Sigmoid colon (tissue), 7 donors: ENCODE results near the gene B3GALT6. TPM values are rescaled to one million over a fixed set of nuclear protein-coding genes. Genes with fewer than 3 reads are reported as not detected.
A peak's percentile ranks its signal among the peaks of the same experiment; 100 is the strongest.

Source experiments
- DNase-seq: peaks from one replicate; pipeline ENCODE4 v3.0.0-alpha.2; 2019
- H3K27ac ChIP-seq, 4 donors: fragments of 200-600 bp; sonication (generic); one replicate each; pipeline ENCODE4 v1.5.1; 2016 to 2019; ENCODE audit warnings: mild to moderate bottlenecking in 1 of 4
- H3K27me3 ChIP-seq, 3 donors: fragments of 200-600 bp; sonication (generic); one replicate each; pipeline ENCODE4 v1.5.1; 2019; ENCODE audit warnings: mild to moderate bottlenecking in 1 of 3
- H3K36me3 ChIP-seq, 4 donors: fragments of 200-600 bp; sonication (generic); one replicate each; pipeline ENCODE4 v1.5.1; 2016 to 2019
- H3K4me1 ChIP-seq, 4 donors: fragments of 200-600 bp; sonication (generic); one replicate each; pipeline ENCODE4 v1.5.1; 2017 to 2019
- H3K4me3 ChIP-seq, 4 donors: fragments of 200-600 bp; sonication (generic); one replicate each; pipeline ENCODE4 v1.5.1; 2017 to 2019; ENCODE audit warnings: mild to moderate bottlenecking in 2 of 4, moderate library complexity in 1 of 4
- H3K9me3 ChIP-seq, 4 donors: fragments of 200-600 bp in 3 of 4; sonication (generic) in 3 of 4; one replicate each; pipeline versions ENCODE4 v1.5.1 to v1.6.1; 2013 to 2019
- CTCF ChIP-seq, 4 experiments: fragments of 450-650 bp in 3 of 4; fragments of 200-600 bp in 1 of 4; IDR thresholded peaks; one replicate each; pipeline ENCODE4 v1.5.1; 2016 to 2019; ENCODE audit warnings: antibody characterized with exemption in 4 of 4, mild to moderate bottlenecking in 3 of 4, moderate library complexity in 2 of 4
- EP300 ChIP-seq, 4 donors: sonication (generic); formaldehyde crosslinking; IDR thresholded peaks; one replicate each; pipeline ENCODE4 v1.6.1; 2017; ENCODE audit warnings: antibody characterized with exemption in 4 of 4
- POLR2A ChIP-seq, 2 donors: fragments of 450-650 bp; IDR thresholded peaks; one replicate each; pipeline ENCODE4 v1.6.1; 2016; ENCODE audit warnings: antibody characterized with exemption in 2 of 2, mild to moderate bottlenecking in 2 of 2, moderate library complexity in 2 of 2
- POLR2AphosphoS5 ChIP-seq, 4 donors: sonication (generic); formaldehyde crosslinking; IDR thresholded peaks; one replicate each; pipeline ENCODE4 v1.6.1; 2017; ENCODE audit warnings: antibody characterized with exemption in 4 of 4
- WGBS, 2 donors: extraction: QIAGEN DNeasy Blood & Tissue Kit; methylation state at CpG; one replicate each; pipeline ENCODE4 v1.1.7; 2013; 5-methylcytosine and 5-hydroxymethylcytosine counted together
- intact Hi-C: fragments of 100-400 bp; cut with DNase I; formaldehyde crosslinking; loops from one replicate; pipeline ENCODE4 v1.15.1; 2023
- polyA plus RNA-seq, 3 donors: library from polyadenylated mRNA; stranded (reverse); fragments of 200-250 nt; gene quantifications; one replicate each; pipeline ENCODE4 v1.2.3, GENCODE V29; 2013
- total RNA-seq, 4 donors: library from RNA; depleted of rRNA; stranded (reverse); fragments of >200 nt; gene quantifications; one replicate each; pipeline ENCODE4 v1.1.0, GENCODE V29; 2016
- donor health status: healthy with polysubstance abuse.
- donor health status: Bipolar disorder and iron deficiency.
- donor health status: healthy.

The B3GALT6 gene
- total and polyA plus RNA-seq, 7 donors: 1.8 to 12.5 (median 9.1) TPM

DNA sequence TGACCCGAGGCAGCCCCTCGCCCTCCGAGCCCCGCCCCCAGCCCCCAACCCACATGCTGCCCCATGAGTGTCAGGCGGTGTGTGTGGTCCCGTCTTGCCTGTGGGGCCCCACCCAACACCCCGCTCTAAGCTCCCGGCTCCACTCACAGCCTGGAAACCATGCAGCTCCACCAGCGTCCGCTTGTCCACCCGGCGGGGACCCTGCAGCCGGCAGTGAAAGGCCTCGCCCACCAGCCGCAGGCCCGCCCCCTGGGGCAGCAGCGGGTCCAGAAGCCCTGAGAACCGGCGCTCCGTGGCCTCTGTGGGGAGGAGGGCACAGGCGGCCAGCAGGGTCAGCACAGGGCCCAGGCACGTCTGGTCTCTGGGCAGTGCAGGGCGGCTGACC lies 11.8 kb downstream of the B3GALT6 start:
- Histone ChIP-seq H3K9me3 (no peaks in the 10 kb centered on the region), H3K4me1 (peaks cover 0 to 13% (median 13%) of the 10 kb centered on the region in 4 donors), H3K36me3 (no peaks in the 10 kb centered on the region), H3K27me3 (peaks cover 19 to 50% (median 47%) of the 10 kb centered on the region in 3 donors), H3K27ac (no peak overlapping the region), H3K4me3 (peak overlapping the region in 1 of 4 donors; percentile 7)
- 20 to 59% methylated on average over 23 of the region's 23 CpGs for WGBS, 2 donors
- no peak for DNase-seq
- no peak for TF ChIP-seq EP300 (IDR thresholded peaks at IDR 0.05)
- TF ChIP-seq POLR2A (IDR thresholded peaks at IDR 0.05): no peak
- no peak for TF ChIP-seq POLR2AphosphoS5 (IDR thresholded peaks at IDR 0.05)
- no peak for TF ChIP-seq CTCF (IDR thresholded peaks at IDR 0.05)
- intact Hi-C loops: no loop called here

- DNase-seq: no peak
- H3K27ac ChIP-seq: no peak overlapping the region
- H3K4me1 ChIP-seq: peaks cover 0 to 13% (median 13%) of the 10 kb centered on the region in 4 donors
- H3K36me3 ChIP-seq: no peaks in the 10 kb centered on the region
- peaks cover 17 to 45% (median 42%) of the 10 kb centered on the region in 3 donors for H3K27me3 ChIP-seq
- H3K4me3 ChIP-seq: peak overlapping the region in 1 of 4 donors; percentile 7
- 15 to 59% methylated on average over 30 of the region's 30 CpGs for WGBS, 2 donors
- intact Hi-C loops: no loop called here
- no peaks in the 10 kb centered on the region for H3K9me3 ChIP-seq
- TF ChIP-seq EP300 (IDR thresholded peaks at IDR 0.05): no peak
- TF ChIP-seq POLR2AphosphoS5 (IDR thresholded peaks at IDR 0.05): no peak
- no peak for TF ChIP-seq CTCF (IDR thresholded peaks at IDR 0.05)
- no peak for TF ChIP-seq POLR2A (IDR thresholded peaks at IDR 0.05)
These were observed 12.3 kb downstream of the B3GALT6 start for GRCh38 chr1:1244192-1244811.

DNA sequence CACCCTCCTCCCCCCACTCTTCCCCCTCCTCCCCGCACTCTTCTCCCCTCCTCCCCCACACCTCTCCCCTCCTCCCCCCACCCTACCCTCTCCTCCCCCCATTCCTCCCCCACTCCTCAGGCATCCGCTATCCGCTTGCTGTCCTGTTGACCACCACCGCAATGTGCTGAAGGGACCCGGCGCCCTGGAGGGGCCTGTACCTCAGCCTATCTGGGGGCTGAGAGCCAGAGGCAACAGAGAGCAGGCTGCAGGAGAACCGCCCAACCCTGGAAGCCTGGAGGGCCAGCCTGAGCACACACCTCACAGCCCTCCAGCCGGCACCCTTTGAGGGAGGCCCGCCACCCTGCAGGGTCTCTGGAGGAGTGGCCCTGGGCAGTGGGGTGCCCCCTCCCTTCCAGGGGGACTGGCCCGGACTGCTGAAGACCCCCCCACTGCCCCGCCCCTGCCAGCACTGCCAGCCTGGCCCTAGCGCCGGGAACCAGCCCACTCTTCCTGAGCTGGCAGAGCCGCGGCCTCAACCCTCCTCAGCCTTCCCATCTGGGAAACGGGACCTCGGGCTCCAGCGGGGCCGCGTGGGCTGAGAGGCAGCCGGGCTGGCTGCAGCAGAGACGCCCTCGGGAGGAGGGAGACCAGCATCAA lies 13.3 kb downstream of the B3GALT6 start:
- Histone ChIP-seq H3K4me3 (no peak overlapping the region), H3K36me3 (no peaks in the 10 kb centered on the region), H3K4me1 (peaks cover 0 to 13% (median 13%) of the 10 kb centered on the region in 4 donors), H3K27ac (no peak overlapping the region), H3K9me3 (no peaks in the 10 kb centered on the region), H3K27me3 (peaks cover 11 to 35% (median 32%) of the 10 kb centered on the region in 3 donors)
- DNase-seq: no peak
- TF ChIP-seq POLR2A (IDR thresholded peaks at IDR 0.05): no peak
- no peak for TF ChIP-seq POLR2AphosphoS5 (IDR thresholded peaks at IDR 0.05)
- no peak for TF ChIP-seq EP300 (IDR thresholded peaks at IDR 0.05)
- WGBS, 2 donors: 57 to 80% methylated on average over 22 to 23 of the region's 23 CpGs
- intact Hi-C loops: no loop called here

GRCh38 chr1:1245817-1246576 lies 14.0 kb downstream of the B3GALT6 start:
- Histone ChIP-seq H3K9me3 (no peaks in the 10 kb centered on the region), H3K27me3 (peaks cover 11 to 34% (median 31%) of the 10 kb centered on the region in 3 donors), H3K4me3 (no peak overlapping the region), H3K4me1 (peaks cover 0 to 13% (median 13%) of the 10 kb centered on the region in 4 donors), H3K27ac (no peak overlapping the region), H3K36me3 (no peaks in the 10 kb centered on the region)
- intact Hi-C loops: no loop called here
- 32 to 35% methylated on average over 45 of the region's 45 CpGs for WGBS, 2 donors
- no peak for TF ChIP-seq POLR2A (IDR thresholded peaks at IDR 0.05)
- TF ChIP-seq POLR2AphosphoS5 (IDR thresholded peaks at IDR 0.05): no peak
- TF ChIP-seq EP300 (IDR thresholded peaks at IDR 0.05): no peak
- TF ChIP-seq CTCF (IDR thresholded peaks at IDR 0.05): no peak
- DNase-seq: no peak
